OCI-LY1 (cell line): Measurements from ENCODE around the gene LRRTM3.

Experiments
- EZH2 ChIP-seq: fragments of 200-600 bp; sonication (generic), shearing (Covaris generic); IDR thresholded peaks from 2 replicates; pipeline ENCODE4 v1.8.0; 2017; ENCODE audit warnings: borderline replicate concordance, mixed run types, mild to moderate bottlenecking, antibody characterized with exemption, low read length, moderate library complexity, mixed read lengths
- TF ChIP-seq, protein P1 (sequence below): fragments of 200-600 bp; sonication (generic), shearing (Covaris generic); IDR thresholded peaks from 2 replicates; pipeline ENCODE4 v1.5.1; 2017; ENCODE audit warnings: mild to moderate bottlenecking, antibody characterized with exemption, low read length, moderate library complexity, mixed read lengths

DNA sequence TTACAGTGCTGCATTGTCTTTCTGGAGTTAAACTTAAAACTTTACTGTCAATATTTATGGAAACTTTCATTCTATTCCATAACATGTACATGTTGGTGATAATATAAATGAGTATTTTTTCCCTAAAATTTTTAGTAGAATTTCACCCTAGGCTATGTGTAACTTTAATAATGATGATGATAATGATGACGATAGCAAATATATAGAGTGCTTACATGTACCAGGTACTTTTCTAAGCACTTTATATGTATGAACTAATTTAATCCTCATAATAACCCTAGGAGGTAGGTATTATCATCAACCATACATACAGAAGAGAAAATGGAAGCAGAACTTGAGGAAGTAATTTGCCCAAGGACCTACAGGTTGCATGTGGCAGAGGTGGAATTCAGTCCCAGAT, 85.6 kb downstream of the LRRTM3 start:
- TF ChIP-seq, protein P1, sequence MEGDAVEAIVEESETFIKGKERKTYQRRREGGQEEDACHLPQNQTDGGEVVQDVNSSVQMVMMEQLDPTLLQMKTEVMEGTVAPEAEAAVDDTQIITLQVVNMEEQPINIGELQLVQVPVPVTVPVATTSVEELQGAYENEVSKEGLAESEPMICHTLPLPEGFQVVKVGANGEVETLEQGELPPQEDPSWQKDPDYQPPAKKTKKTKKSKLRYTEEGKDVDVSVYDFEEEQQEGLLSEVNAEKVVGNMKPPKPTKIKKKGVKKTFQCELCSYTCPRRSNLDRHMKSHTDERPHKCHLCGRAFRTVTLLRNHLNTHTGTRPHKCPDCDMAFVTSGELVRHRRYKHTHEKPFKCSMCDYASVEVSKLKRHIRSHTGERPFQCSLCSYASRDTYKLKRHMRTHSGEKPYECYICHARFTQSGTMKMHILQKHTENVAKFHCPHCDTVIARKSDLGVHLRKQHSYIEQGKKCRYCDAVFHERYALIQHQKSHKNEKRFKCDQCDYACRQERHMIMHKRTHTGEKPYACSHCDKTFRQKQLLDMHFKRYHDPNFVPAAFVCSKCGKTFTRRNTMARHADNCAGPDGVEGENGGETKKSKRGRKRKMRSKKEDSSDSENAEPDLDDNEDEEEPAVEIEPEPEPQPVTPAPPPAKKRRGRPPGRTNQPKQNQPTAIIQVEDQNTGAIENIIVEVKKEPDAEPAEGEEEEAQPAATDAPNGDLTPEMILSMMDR, result no peak
- no peak for TF ChIP-seq EZH2
